ENCODE results near the gene MMP11. TPM values are rescaled to one million over a fixed set of nuclear protein-coding genes. Genes with fewer than 3 reads are reported as not detected.
A peak's percentile ranks its signal among the peaks of the same experiment; 100 is the strongest.

The MMP11 gene
- total and polyA plus RNA-seq, 2 of the 13 experiments (the other 11 are each of a cell fraction or from before 2014, with no cell fraction given), result 8.9 to 28.6 TPM

- TF ChIP-seq ZNF362 (CRISPR knock-in tag; IDR thresholded peaks at IDR 0.05; ENCODE audit: borderline replicate concordance) (no peak), ZNF841 (CRISPR knock-in tag; IDR thresholded peaks at IDR 0.05; ENCODE audit: borderline replicate concordance) (no peak), ZNF562 (CRISPR knock-in tag; IDR thresholded peaks at IDR 0.05; ENCODE audit: borderline replicate concordance) (no peak), RAD21 (CRISPR knock-in tag; IDR thresholded peaks at IDR 0.05) (peak; percentile 29; the same call in 1 of the 2 replicates), PAF1 (CRISPR knock-in tag; IDR thresholded peaks at IDR 0.05) (no peak), CC2D1A (CRISPR knock-in tag; IDR thresholded peaks at IDR 0.05) (no peak), SMARCE1 (IDR thresholded peaks at IDR 0.05; ENCODE audit: borderline replicate concordance) (no peak), ZNF468 (CRISPR knock-in tag; IDR thresholded peaks at IDR 0.05) (no peak), SIX1 (CRISPR knock-in tag; IDR thresholded peaks at IDR 0.05; ENCODE audit: borderline replicate concordance) (no peak), RBM22 (optimal IDR thresholded peaks at IDR 0.05; ENCODE audit: low read length) (no peak), NR2F1 (CRISPR knock-in tag; IDR thresholded peaks at IDR 0.05) (no peak), ZNF12 (CRISPR knock-in tag; IDR thresholded peaks at IDR 0.05) (no peak), GTF2F1 (IDR thresholded peaks at IDR 0.05; ENCODE audit: low read length) (no peak), CHCHD3 (CRISPR knock-in tag; IDR thresholded peaks at IDR 0.05) (no peak), TOE1 (CRISPR knock-in tag; IDR thresholded peaks at IDR 0.05) (no peak), LBX2 (CRISPR knock-in tag; IDR thresholded peaks at IDR 0.05; ENCODE audit: borderline replicate concordance) (no peak), DBP (CRISPR knock-in tag; IDR thresholded peaks at IDR 0.05; ENCODE audit: not compliant biosample characterization) (no peak), NCOA2 (CRISPR knock-in tag; IDR thresholded peaks at IDR 0.05) (no peak), ZNF331 (CRISPR knock-in tag; IDR thresholded peaks at IDR 0.05) (no peak), KAT8 (CRISPR knock-in tag; IDR thresholded peaks at IDR 0.05) (peak; percentile 57; the same call in 1 of the 2 replicates), ZNF781 (CRISPR knock-in tag; IDR thresholded peaks at IDR 0.05; ENCODE audit: borderline replicate concordance, not compliant biosample characterization) (no peak)
- TF ChIP-seq, protein P1, sequence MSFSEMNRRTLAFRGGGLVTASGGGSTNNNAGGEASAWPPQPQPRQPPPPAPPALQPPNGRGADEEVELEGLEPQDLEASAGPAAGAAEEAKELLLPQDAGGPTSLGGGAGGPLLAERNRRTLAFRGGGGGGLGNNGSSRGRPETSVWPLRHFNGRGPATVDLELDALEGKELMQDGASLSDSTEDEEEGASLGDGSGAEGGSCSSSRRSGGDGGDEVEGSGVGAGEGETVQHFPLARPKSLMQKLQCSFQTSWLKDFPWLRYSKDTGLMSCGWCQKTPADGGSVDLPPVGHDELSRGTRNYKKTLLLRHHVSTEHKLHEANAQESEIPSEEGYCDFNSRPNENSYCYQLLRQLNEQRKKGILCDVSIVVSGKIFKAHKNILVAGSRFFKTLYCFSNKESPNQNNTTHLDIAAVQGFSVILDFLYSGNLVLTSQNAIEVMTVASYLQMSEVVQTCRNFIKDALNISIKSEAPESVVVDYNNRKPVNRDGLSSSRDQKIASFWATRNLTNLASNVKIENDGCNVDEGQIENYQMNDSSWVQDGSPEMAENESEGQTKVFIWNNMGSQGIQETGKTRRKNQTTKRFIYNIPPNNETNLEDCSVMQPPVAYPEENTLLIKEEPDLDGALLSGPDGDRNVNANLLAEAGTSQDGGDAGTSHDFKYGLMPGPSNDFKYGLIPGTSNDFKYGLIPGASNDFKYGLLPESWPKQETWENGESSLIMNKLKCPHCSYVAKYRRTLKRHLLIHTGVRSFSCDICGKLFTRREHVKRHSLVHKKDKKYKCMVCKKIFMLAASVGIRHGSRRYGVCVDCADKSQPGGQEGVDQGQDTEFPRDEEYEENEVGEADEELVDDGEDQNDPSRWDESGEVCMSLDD (CRISPR knock-in tag; IDR thresholded peaks at IDR 0.05; ENCODE audit: borderline replicate concordance), result no peak
- TF ChIP-seq, protein P2, sequence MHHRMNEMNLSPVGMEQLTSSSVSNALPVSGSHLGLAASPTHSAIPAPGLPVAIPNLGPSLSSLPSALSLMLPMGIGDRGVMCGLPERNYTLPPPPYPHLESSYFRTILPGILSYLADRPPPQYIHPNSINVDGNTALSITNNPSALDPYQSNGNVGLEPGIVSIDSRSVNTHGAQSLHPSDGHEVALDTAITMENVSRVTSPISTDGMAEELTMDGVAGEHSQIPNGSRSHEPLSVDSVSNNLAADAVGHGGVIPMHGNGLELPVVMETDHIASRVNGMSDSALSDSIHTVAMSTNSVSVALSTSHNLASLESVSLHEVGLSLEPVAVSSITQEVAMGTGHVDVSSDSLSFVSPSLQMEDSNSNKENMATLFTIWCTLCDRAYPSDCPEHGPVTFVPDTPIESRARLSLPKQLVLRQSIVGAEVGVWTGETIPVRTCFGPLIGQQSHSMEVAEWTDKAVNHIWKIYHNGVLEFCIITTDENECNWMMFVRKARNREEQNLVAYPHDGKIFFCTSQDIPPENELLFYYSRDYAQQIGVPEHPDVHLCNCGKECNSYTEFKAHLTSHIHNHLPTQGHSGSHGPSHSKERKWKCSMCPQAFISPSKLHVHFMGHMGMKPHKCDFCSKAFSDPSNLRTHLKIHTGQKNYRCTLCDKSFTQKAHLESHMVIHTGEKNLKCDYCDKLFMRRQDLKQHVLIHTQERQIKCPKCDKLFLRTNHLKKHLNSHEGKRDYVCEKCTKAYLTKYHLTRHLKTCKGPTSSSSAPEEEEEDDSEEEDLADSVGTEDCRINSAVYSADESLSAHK (CRISPR knock-in tag; IDR thresholded peaks at IDR 0.05; ENCODE audit: borderline replicate concordance), result no peak
These were observed 21.8 kb upstream of the MMP11 start, which contains the start of gene ZNF70 (continued) for GRCh38 chr22:23750714-23751440.
